ENCODE results near the gene IGSF3. TPM values are rescaled to one million over a fixed set of nuclear protein-coding genes. Genes with fewer than 3 reads are reported as not detected.

Gene IGSF3
- total and polyA plus RNA-seq, 2 of the 8 experiments (the other 6 are each of a cell fraction or from before 2014, with no cell fraction given), result 30.0 to 32.2 TPM

- H2BK12ac ChIP-seq (ENCODE audit: low read depth, low read length), result no peak overlapping the region
- no peak overlapping the region for H3K14ac ChIP-seq (ENCODE audit: insufficient read length)
- no peaks in the 10 kb centered on the region for H4K20me1 ChIP-seq (replicated peaks in 1 of 2; ENCODE audit: control insufficient read depth in 1 of 2, insufficient read depth in 2 of 2, low read length in 2 of 2)
- WGBS, 2 experiments (ENCODE audit: extremely low coverage in 1 of 2, insufficient coverage in 1 of 2, insufficient read length in 1 of 2, insufficient replicate concordance in 2 of 2, low coverage in 1 of 2, low lambda C conversion rate in 2 of 2, missing lambda C conversion rate in 1 of 2), result 86% methylated on average over 4 of the region's 4 CpGs; no CpG with 5 or more reads in 1 of the 2 experiments
- POLR2A ChIA-PET (ENCODE audit: partially characterized antibody), result no interaction called here
- no peak for DNase-seq (ENCODE audit: low read depth in 1 of 2, low spot score in 2 of 2)
- no peaks in the 10 kb centered on the region for H3K27me3 ChIP-seq (replicated peaks in 1 of 4; ENCODE audit: control insufficient read depth in 3 of 4, extremely low read depth in 1 of 4, insufficient read depth in 3 of 4, low read length in 3 of 4)
- H2AK5ac ChIP-seq (ENCODE audit: low read depth, low read length), result no peak overlapping the region
- H3K23ac ChIP-seq (ENCODE audit: insufficient read length), result no peak overlapping the region
- no peak for FAIRE-seq
- no peak overlapping the region for H4K5ac ChIP-seq (ENCODE audit: insufficient read length, low read depth, low read length)
- H4K91ac ChIP-seq (replicated peaks; ENCODE audit: insufficient read length, low read length), result no peak overlapping the region
- H2BK5ac ChIP-seq (ENCODE audit: low read depth, low read length), result no peak overlapping the region
- peaks cover 0 to 2% (median 0%) of the 10 kb centered on the region in 4 experiments; a peak in 1 of 7 replicates for H3K4me1 ChIP-seq (replicated peaks in 1 of 4; ENCODE audit: control insufficient read depth in 3 of 4, insufficient read depth in 4 of 4, low read length in 3 of 4)
- no peaks in the 10 kb centered on the region for H3K79me2 ChIP-seq (ENCODE audit: control insufficient read depth in 1 of 2, insufficient read depth in 2 of 2, low read length in 2 of 2)
- H3K23me2 ChIP-seq (ENCODE audit: low read depth, low read length), result no peaks in the 10 kb centered on the region
- H2BK15ac ChIP-seq (ENCODE audit: low read length), result no peak overlapping the region
- no peak overlapping the region for H2BK120ac ChIP-seq (replicated peaks; ENCODE audit: low read depth, low read length)
- no peaks in the 10 kb centered on the region for H3K36me3 ChIP-seq (ENCODE audit: control insufficient read depth in 2 of 4, insufficient read depth in 4 of 4, low read length in 3 of 4)
- no peak overlapping the region for H3K4ac ChIP-seq (replicated peaks; ENCODE audit: insufficient read length, low read depth, low read length)
- no peak overlapping the region for H3K56ac ChIP-seq (replicated peaks; ENCODE audit: insufficient read length, low read depth, low read length)
- no peak overlapping the region for H3K4me2 ChIP-seq (ENCODE audit: insufficient read depth in 1 of 2, low read depth in 2 of 2, low read length in 2 of 2)
- H3K4me3 ChIP-seq (ENCODE audit: extremely low read depth in 1 of 4, insufficient read depth in 2 of 4, low read depth in 3 of 4, low read length in 4 of 4), result no peak overlapping the region
- H4K8ac ChIP-seq (ENCODE audit: extremely low read depth, insufficient read depth, low read length), result no peak overlapping the region
- no peaks in the 10 kb centered on the region for H3K79me1 ChIP-seq (ENCODE audit: low read depth, low read length)
- H3K9me3 ChIP-seq (ENCODE audit: insufficient read depth in 2 of 2, low read depth in 1 of 2, low read length in 1 of 2), result no peaks in the 10 kb centered on the region
- H3K9ac ChIP-seq (replicated peaks in 1 of 4; ENCODE audit: extremely low read depth in 1 of 4, low read depth in 3 of 4, low read length in 3 of 4), result no peak overlapping the region
- H2AFZ ChIP-seq (ENCODE audit: low read length), result peak overlapping the region; percentile 51; the same call in 1 of the 2 replicates
- CTCF ChIA-PET (ENCODE audit: partially characterized antibody), result interaction anchor here (0.6 to 1.3 kb wide), 2 partner anchors 8 to 10 kb away, joined by 3 to 7 read pairs; no protein-coding TSS in a partner anchor
- no peak overlapping the region for H3K27ac ChIP-seq (ENCODE audit: low read depth, low read length)
- no peak overlapping the region for H2BK20ac ChIP-seq (ENCODE audit: low read length)
- H3K18ac ChIP-seq (ENCODE audit: extremely low read depth, low read length), result no peak overlapping the region
- TF ChIP-seq TBP (IDR thresholded peaks at IDR 0.05; ENCODE audit: low read depth, low read length) (no peak), CTCF (IDR thresholded peaks at IDR 0.05; ENCODE audit: control extremely low read depth in 1 of 3, insufficient read depth in 1 of 3, low read depth in 1 of 3, low read length in 3 of 3) (no peak), RNF2 (IDR thresholded peaks at IDR 0.05; ENCODE audit: borderline replicate concordance, low read depth, low read length, missing control alignments, poor library complexity, severe bottlenecking) (no peak), CHD2 (IDR thresholded peaks at IDR 0.05; ENCODE audit: low read length) (no peak), TEAD4 (IDR thresholded peaks at IDR 0.05; ENCODE audit: low read depth, low read length) (no peak), KDM4A (IDR thresholded peaks at IDR 0.05; ENCODE audit: low read depth, low read length, severe bottlenecking) (no peak), SP2 (IDR thresholded peaks at IDR 0.05; ENCODE audit: low read length) (no peak), BRCA1 (IDR thresholded peaks at IDR 0.05; ENCODE audit: low read depth, low read length) (no peak), CTBP2 (IDR thresholded peaks at IDR 0.05; ENCODE audit: borderline replicate concordance, insufficient read depth, insufficient read length, low read length) (no peak), POLR2A (IDR thresholded peaks at IDR 0.05; ENCODE audit: control extremely low read depth in 1 of 2, low read depth in 2 of 2, low read length in 2 of 2) (no peak), CBX5 (IDR thresholded peaks at IDR 0.05; ENCODE audit: low read depth, low read length) (no peak)
Measured at GRCh38 chr1:116682641-116683221, 15.2 kb upstream of the IGSF3 start.

All from H1 (cell line).